CD14-positive monocyte (primary cell): Measurements from ENCODE around the gene RPS24. TPM values are rescaled to one million over a fixed set of nuclear protein-coding genes. Genes with fewer than 3 reads are reported as not detected.
"Not testable (repeated sequence)": the region's sequence is repeated elsewhere in the genome, so short reads cannot be mapped to it uniquely, and the experiment has no call there.

Experiments used
- DNase-seq, 3 donors: peaks; one replicate each; pipeline ENCODE4 v3.0.0-alpha.2; 2011 to 2022
- H2AFZ ChIP-seq: 2 replicates; pipeline ENCODE4 v1.6.0; 2012; ENCODE audit warnings: mild to moderate bottlenecking, low read depth, low read length, inconsistent platforms; ENCODE audit not compliant: insufficient read depth, poor library complexity, severe bottlenecking
- H3K27ac ChIP-seq, 2 donors: 1 replicate in 1 of 2; 2 replicates in 1 of 2; pipeline ENCODE4 v1.5.1; 2012 to 2013; ENCODE audit warnings: low read length in 2 of 2, control low read depth in 1 of 2, inconsistent platforms in 1 of 2, low read depth in 1 of 2, mild to moderate bottlenecking in 1 of 2
- H3K27me3 ChIP-seq, 2 donors: one replicate each; pipeline versions ENCODE4 v1.6.0 to v1.6.1; 2011 to 2013; ENCODE audit warnings: low read length in 2 of 2; ENCODE audit not compliant: control insufficient read depth in 2 of 2, insufficient read depth in 2 of 2
- H3K36me3 ChIP-seq, 2 donors: replicated peaks in 1 of 2; 1 replicate in 1 of 2; 2 replicates in 1 of 2; pipeline versions ENCODE4 v1.5.1 to v1.6.1; 2012 to 2013; ENCODE audit warnings: low read length in 2 of 2, control low read depth in 1 of 2, inconsistent platforms in 1 of 2, mild to moderate bottlenecking in 1 of 2; ENCODE audit not compliant: insufficient read depth in 2 of 2, control insufficient read depth in 1 of 2
- H3K4me1 ChIP-seq, 2 donors: 1 replicate in 1 of 2; 2 replicates in 1 of 2; pipeline versions ENCODE4 v1.5.1 to v1.6.1; 2012 to 2013; ENCODE audit warnings: low read length in 2 of 2, control low read depth in 1 of 2, inconsistent platforms in 1 of 2, mild to moderate bottlenecking in 1 of 2, moderate library complexity in 1 of 2; ENCODE audit not compliant: insufficient read depth in 2 of 2, control insufficient read depth in 1 of 2
- H3K4me2 ChIP-seq: replicated peaks from 2 replicates; pipeline ENCODE3; 2012; ENCODE audit warnings: low read length, moderate library complexity, mild to moderate bottlenecking; ENCODE audit not compliant: poor library complexity, severe bottlenecking; ENCODE audit errors: extremely low read depth
- H3K4me3 ChIP-seq, 3 experiments: fragments of 200-600 bp in 1 of 3; sonication (generic) in 1 of 3; replicated peaks in 1 of 3; 1 replicate in 2 of 3; 2 replicates in 1 of 3; pipeline ENCODE4 v1.5.1; 2011 to 2013; ENCODE audit warnings: low read length in 3 of 3, mild to moderate bottlenecking in 3 of 3, control low read depth in 2 of 3, low read depth in 2 of 3, inconsistent platforms in 1 of 3, moderate library complexity in 1 of 3
- H3K79me2 ChIP-seq: 2 replicates; pipeline ENCODE4 v1.6.0; 2012; ENCODE audit warnings: mild to moderate bottlenecking, control low read depth, inconsistent platforms, low read length, moderate library complexity; ENCODE audit not compliant: insufficient read depth
- H3K9ac ChIP-seq: 2 replicates; pipeline ENCODE4 v1.6.0; 2017; ENCODE audit warnings: low read length, mild to moderate bottlenecking; ENCODE audit not compliant: insufficient read depth, poor library complexity, severe bottlenecking
- H3K9me3 ChIP-seq, 2 donors: replicated peaks in 1 of 2; 1 replicate in 1 of 2; 2 replicates in 1 of 2; pipeline versions ENCODE4 v1.5.1 to v1.6.1; 2012 to 2013; ENCODE audit warnings: low read length in 2 of 2, control low read depth in 1 of 2; ENCODE audit not compliant: control insufficient read depth in 1 of 2, insufficient read depth in 1 of 2
- H4K20me1 ChIP-seq: 2 replicates; pipeline ENCODE4 v1.6.0; 2012; ENCODE audit warnings: mild to moderate bottlenecking, low read length, control low read depth, moderate library complexity; ENCODE audit not compliant: insufficient read depth
- H3K27ac Mint-ChIP-seq, 7 donors: one replicate each; pipeline ENCODE4 v1.8.0; 2020; ENCODE audit warnings: mild to moderate bottlenecking in 7 of 7, mixed read lengths in 7 of 7, moderate library complexity in 6 of 7, inconsistent platforms in 2 of 7
- H3K27me3 Mint-ChIP-seq, 3 donors: one replicate each; pipeline ENCODE4 v1.8.0; 2021 to 2022; ENCODE audit warnings: low read depth in 3 of 3, mild to moderate bottlenecking in 3 of 3, mixed read lengths in 3 of 3, moderate library complexity in 3 of 3, inconsistent platforms in 1 of 3
- H3K36me3 Mint-ChIP-seq, 2 donors: one replicate each; pipeline ENCODE4 v1.8.0; 2020; ENCODE audit warnings: mixed read lengths in 2 of 2, inconsistent platforms in 1 of 2, mild to moderate bottlenecking in 1 of 2
- H3K4me1 Mint-ChIP-seq: one replicate; pipeline ENCODE4 v1.8.0; 2020; ENCODE audit warnings: mild to moderate bottlenecking, mixed read lengths
- H3K4me3 Mint-ChIP-seq, 2 donors: one replicate each; pipeline ENCODE4 v1.8.0; 2020; ENCODE audit warnings: mild to moderate bottlenecking in 2 of 2, mixed read lengths in 2 of 2, moderate library complexity in 1 of 2
- H3K9me3 Mint-ChIP-seq, 7 donors: one replicate each; pipeline ENCODE4 v1.8.0; 2020 to 2022; ENCODE audit warnings: mixed read lengths in 7 of 7, mild to moderate bottlenecking in 6 of 7, moderate library complexity in 6 of 7, inconsistent platforms in 2 of 7
- CTCF ChIP-seq: fragments of 200-600 bp; IDR thresholded peaks from one replicate; pipeline ENCODE4 v1.8.0; 2022; ENCODE audit warnings: antibody characterized with exemption, mild to moderate bottlenecking
- WGBS: methylation state at CpG from one replicate; pipeline ENCODE4 v1.1.5; 2013; ENCODE audit warnings: missing lambda C conversion rate; ENCODE audit not compliant: insufficient coverage; 5-methylcytosine and 5-hydroxymethylcytosine counted together
- intact Hi-C, 2 donors: fragments of 100-400 bp; cut with micrococcal nuclease; formaldehyde crosslinking; loops; one replicate each; pipeline versions ENCODE4 v1.15.0 to v1.15.1; 2023
- polyA plus RNA-seq, 3 donors: library from polyadenylated mRNA; depleted of rRNA in 1 of 3; unstranded in 2 of 3; stranded (reverse) in 1 of 3; fragments of 300-500 nt in 2 of 3; fragments of >200 nt in 1 of 3; fragmentation: Illumina TruSeq in 2 of 3; gene quantifications; 1 replicate in 2 of 3; 2 replicates in 1 of 3; pipeline ENCODE4 v1.2.3, GENCODE V29; 2012 to 2021

Gene RPS24
- polyA plus RNA-seq, 3 donors = 801 to 2,073 (median 840) TPM

GRCh38 chr10:78071857-78072179 is 38.2 kb downstream of the RPS24 start:
- no peaks in the 10 kb centered on the region for H3K79me2 ChIP-seq
- H3K36me3 Mint-ChIP-seq = no peaks in the 10 kb centered on the region
- no peak overlapping the region for H2AFZ ChIP-seq
- intact Hi-C loops = no loop called here
- no peak for DNase-seq
- no peak overlapping the region for H3K9ac ChIP-seq
- no peak overlapping the region for H3K4me2 ChIP-seq
- no peaks in the 10 kb centered on the region for H3K4me1 ChIP-seq
- H3K4me1 Mint-ChIP-seq = no peaks in the 10 kb centered on the region
- peaks cover 0 to 6% of the 10 kb centered on the region in 2 donors for H3K9me3 ChIP-seq
- no peak overlapping the region for H3K27ac Mint-ChIP-seq
- no peaks in the 10 kb centered on the region for H4K20me1 ChIP-seq
- peaks cover 0 to 2% (median 0%) of the 10 kb centered on the region in 3 donors for H3K27me3 Mint-ChIP-seq
- no peak overlapping the region for H3K4me3 ChIP-seq
- H3K36me3 ChIP-seq = no peaks in the 10 kb centered on the region
- 89% methylated on average over 4 of the region's 4 CpGs for WGBS
- no peak overlapping the region for H3K27ac ChIP-seq
- H3K27me3 ChIP-seq = no peaks in the 10 kb centered on the region
- peaks cover 3 to 9% (median 5%) of the 10 kb centered on the region in 7 donors for H3K9me3 Mint-ChIP-seq
- TF ChIP-seq CTCF = no peak
- no peak overlapping the region for H3K4me3 Mint-ChIP-seq

GRCh38 chr10:78072504-78072903 is 38.8 kb downstream of the RPS24 start:
- Mint-ChIP-seq H3K9me3 (peaks cover 3 to 9% (median 5%) of the 10 kb centered on the region in 7 donors), H3K27ac (no peak overlapping the region), H3K27me3 (peaks cover 0 to 2% (median 0%) of the 10 kb centered on the region in 3 donors), H3K4me1 (no peaks in the 10 kb centered on the region), H3K36me3 (no peaks in the 10 kb centered on the region), H3K4me3 (no peak overlapping the region)
- Histone ChIP-seq H4K20me1 (no peaks in the 10 kb centered on the region), H3K27me3 (no peaks in the 10 kb centered on the region), H3K4me3 (no peak overlapping the region), H3K36me3 (no peaks in the 10 kb centered on the region), H2AFZ (no peak overlapping the region), H3K4me1 (no peaks in the 10 kb centered on the region), H3K79me2 (no peaks in the 10 kb centered on the region), H3K4me2 (no peak overlapping the region), H3K27ac (no peak overlapping the region), H3K9ac (no peak overlapping the region), H3K9me3 (peaks cover 0 to 6% of the 10 kb centered on the region in 2 donors)
- DNase-seq = no peak
- no peak for TF ChIP-seq CTCF
- intact Hi-C loops = no loop called here

- intact Hi-C loops, H2AFZ ChIP-seq: not testable (repeated sequence)
- 96% methylated on average over 5 of the region's 29 CpGs for WGBS
Observed at GRCh38 chr10:78075806-78076205, 42.1 kb downstream of the RPS24 start.

More at GRCh38 chr10:78075806-78076205, 42.1 kb downstream of the RPS24 start:
- H3K9me3 Mint-ChIP-seq, H4K20me1 ChIP-seq, H3K4me2 ChIP-seq, H3K4me1 ChIP-seq, H3K9me3 ChIP-seq, H3K27ac ChIP-seq, H3K27me3 Mint-ChIP-seq, H3K79me2 ChIP-seq, H3K4me3 Mint-ChIP-seq, H3K36me3 Mint-ChIP-seq, H3K4me1 Mint-ChIP-seq, DNase-seq, H3K27ac Mint-ChIP-seq, H3K4me3 ChIP-seq, H3K9ac ChIP-seq, H3K36me3 ChIP-seq, H3K27me3 ChIP-seq: not testable (repeated sequence)
